ENCODE measurements around the gene IMPG2.

The IMPG2 gene

DNA sequence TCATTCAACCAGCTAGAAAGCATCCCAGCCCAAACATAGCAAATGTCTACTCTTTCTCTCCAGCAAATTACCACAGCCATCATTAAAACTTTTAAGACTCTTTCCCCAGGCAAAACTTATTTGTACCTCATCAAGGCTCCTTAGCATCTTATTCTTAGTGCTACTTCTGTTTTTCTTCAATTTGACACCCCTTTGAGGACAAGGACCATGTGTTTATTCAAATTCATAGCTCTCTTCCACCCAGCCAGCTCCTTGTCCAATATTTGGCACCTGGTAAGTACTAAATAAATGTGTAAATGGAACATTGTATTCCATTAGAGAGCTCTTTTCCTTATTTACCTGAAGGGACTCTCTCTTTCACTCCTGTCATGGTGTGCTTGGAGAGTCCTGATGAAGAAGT lies 89.8 kb downstream of the IMPG2 start:
- H3K4me3 ChIP-seq (ENCODE audit: low read depth, low read length): no peak overlapping the region
- no peak for DNase-seq (ENCODE audit: low read depth)
- TF ChIP-seq, protein P1, sequence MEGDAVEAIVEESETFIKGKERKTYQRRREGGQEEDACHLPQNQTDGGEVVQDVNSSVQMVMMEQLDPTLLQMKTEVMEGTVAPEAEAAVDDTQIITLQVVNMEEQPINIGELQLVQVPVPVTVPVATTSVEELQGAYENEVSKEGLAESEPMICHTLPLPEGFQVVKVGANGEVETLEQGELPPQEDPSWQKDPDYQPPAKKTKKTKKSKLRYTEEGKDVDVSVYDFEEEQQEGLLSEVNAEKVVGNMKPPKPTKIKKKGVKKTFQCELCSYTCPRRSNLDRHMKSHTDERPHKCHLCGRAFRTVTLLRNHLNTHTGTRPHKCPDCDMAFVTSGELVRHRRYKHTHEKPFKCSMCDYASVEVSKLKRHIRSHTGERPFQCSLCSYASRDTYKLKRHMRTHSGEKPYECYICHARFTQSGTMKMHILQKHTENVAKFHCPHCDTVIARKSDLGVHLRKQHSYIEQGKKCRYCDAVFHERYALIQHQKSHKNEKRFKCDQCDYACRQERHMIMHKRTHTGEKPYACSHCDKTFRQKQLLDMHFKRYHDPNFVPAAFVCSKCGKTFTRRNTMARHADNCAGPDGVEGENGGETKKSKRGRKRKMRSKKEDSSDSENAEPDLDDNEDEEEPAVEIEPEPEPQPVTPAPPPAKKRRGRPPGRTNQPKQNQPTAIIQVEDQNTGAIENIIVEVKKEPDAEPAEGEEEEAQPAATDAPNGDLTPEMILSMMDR (IDR thresholded peaks at IDR 0.05; ENCODE audit: insufficient read depth, low read depth, low read length, missing control alignments): no peak

DNA sequence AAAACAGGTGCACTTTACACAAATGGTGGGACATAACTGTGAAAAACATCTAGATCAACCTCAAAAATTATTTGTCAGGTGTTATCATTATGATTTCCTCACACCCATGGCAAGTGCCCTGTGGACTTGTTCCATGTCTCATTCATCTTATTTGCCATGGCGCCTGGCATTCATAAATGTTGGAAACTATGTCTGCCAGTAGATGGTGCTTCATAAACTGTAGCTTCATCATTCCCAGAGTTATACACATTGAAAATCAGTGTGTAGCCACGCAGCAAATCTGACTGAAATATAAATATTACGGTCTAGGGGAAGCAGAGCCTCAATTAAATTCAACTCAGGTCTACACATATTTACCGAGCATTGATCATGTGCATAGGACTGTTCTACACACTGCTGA lies 90.7 kb downstream of the IMPG2 start:
- no peak overlapping the region for H3K4me3 ChIP-seq (ENCODE audit: low read depth, low read length)
- TF ChIP-seq, protein P1 (IDR thresholded peaks at IDR 0.05; ENCODE audit: insufficient read depth, low read depth, low read length, missing control alignments): no peak
- no peak for DNase-seq (ENCODE audit: low read depth)

GRCh38 chr3:101228441-101228840 lies 91.9 kb downstream of the IMPG2 start:
- no peak overlapping the region for H3K4me3 ChIP-seq (ENCODE audit: low read depth, low read length)
- TF ChIP-seq, protein P1 (IDR thresholded peaks at IDR 0.05; ENCODE audit: insufficient read depth, low read depth, low read length, missing control alignments): no peak
- no peak for DNase-seq (ENCODE audit: low read depth)

DNA sequence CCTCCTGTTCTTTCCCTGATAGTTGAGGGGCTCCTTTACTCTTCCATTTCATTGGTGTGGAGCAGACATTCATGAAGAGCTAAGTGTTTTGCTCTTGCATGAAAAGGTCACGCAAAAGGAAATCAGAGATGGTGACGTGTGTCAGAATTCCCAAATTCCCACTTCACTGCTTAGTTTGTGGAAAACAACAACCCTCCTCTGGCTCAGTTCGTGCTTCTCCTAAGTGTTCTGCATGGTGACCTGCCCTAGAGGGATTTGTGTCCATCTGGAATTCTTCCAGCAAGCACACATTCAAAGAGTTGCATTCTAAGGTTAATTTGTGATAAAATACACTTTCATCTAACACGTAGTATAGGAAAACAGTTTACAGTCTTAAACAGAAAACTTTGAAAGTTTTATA lies 95.6 kb downstream of the IMPG2 start:
- H3K4me3 ChIP-seq (ENCODE audit: low read depth, low read length): no peak overlapping the region
- no peak for DNase-seq (ENCODE audit: low read depth)
- TF ChIP-seq, protein P1 (IDR thresholded peaks at IDR 0.05; ENCODE audit: insufficient read depth, low read depth, low read length, missing control alignments): no peak

DNA sequence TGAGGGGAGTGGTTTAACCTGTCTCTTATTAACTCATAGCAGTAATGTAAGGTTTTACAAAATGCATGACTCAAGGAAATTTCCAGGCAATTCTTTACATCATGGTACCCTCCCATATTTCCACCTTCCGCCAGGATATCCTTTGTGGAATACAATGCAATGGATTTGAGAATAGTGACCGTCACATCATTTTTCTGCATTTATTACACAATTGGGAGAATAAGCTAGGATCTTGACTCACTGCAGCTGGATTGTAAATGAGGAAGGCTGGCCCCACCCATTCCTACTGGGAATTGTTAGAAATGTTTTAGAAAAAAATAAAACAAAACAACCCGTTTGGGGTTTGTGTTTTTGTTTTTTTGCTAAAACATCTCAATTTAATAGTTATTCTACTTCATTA lies 97.4 kb downstream of the IMPG2 start:
- no peak for DNase-seq (ENCODE audit: low read depth)
- no peak overlapping the region for H3K4me3 ChIP-seq (ENCODE audit: low read depth, low read length)
- TF ChIP-seq, protein P1 (IDR thresholded peaks at IDR 0.05; ENCODE audit: insufficient read depth, low read depth, low read length, missing control alignments): no peak

GRCh38 chr3:101219842-101220560 lies 100.4 kb downstream of the IMPG2 start:
- TF ChIP-seq, protein P1 (IDR thresholded peaks at IDR 0.05; ENCODE audit: insufficient read depth, low read depth, low read length, missing control alignments): no peak
- no peak overlapping the region for H3K4me3 ChIP-seq (ENCODE audit: low read depth, low read length)
- DNase-seq (ENCODE audit: low read depth): no peak

Measured in GM12865 (cell line).